GM19395 (cell line): ENCODE data around the gene TNFRSF14.
A peak's percentile ranks its signal among the peaks of the same experiment; 100 is the strongest.

Experiments
- ATAC-seq: cut with Tn5 transposase; IDR thresholded peaks from one replicate; pipeline ENCODE4 v1.9.1; 2021; ENCODE audit warnings: mild to moderate bottlenecking, moderate library complexity; ENCODE audit not compliant: unreplicated experiment

The TNFRSF14 gene

GRCh38 chr1:2523191-2523890, 32.8 kb upstream of the TNFRSF14 start:
- no peak for ATAC-seq

- no peak for ATAC-seq
Measured at GRCh38 chr1:2523891-2524609, 32.1 kb upstream of the TNFRSF14 start.

GRCh38 chr1:2525572-2525919, 30.6 kb upstream of the TNFRSF14 start:
- ATAC-seq: no peak

- ATAC-seq: peak; percentile 78
Measured at GRCh38 chr1:2525920-2526823, 30.0 kb upstream of the TNFRSF14 start, which contains the start of gene PANK4. Gene PANK4, minus strand, starts transcription at chr1:2526596. Its CDS starts 9 bp downstream, at chr1:2526587.

GRCh38 chr1:2526824-2527555, 29.2 kb upstream of the TNFRSF14 start:
- ATAC-seq: peak; percentile 32

GRCh38 chr1:2527556-2527860, 28.7 kb upstream of the TNFRSF14 start:
- ATAC-seq: no peak

- no peak for ATAC-seq
Measured at GRCh38 chr1:2528016-2528415, 28.2 kb upstream of the TNFRSF14 start.

GRCh38 chr1:2528611-2528965, 27.6 kb upstream of the TNFRSF14 start:
- no peak for ATAC-seq

GRCh38 chr1:2528966-2529783, 27.0 kb upstream of the TNFRSF14 start:
- ATAC-seq: no peak

- ATAC-seq: no peak
Measured at GRCh38 chr1:2529784-2530512, 26.2 kb upstream of the TNFRSF14 start, which contains the start of gene HES5. Gene HES5, minus strand, starts transcription at chr1:2530263. Its CDS starts 99 bp downstream, at chr1:2530164.

GRCh38 chr1:2530513-2531361, 25.4 kb upstream of the TNFRSF14 start:
- ATAC-seq: no peak

- ATAC-seq: no peak
Measured at GRCh38 chr1:2532485-2533160, 23.5 kb upstream of the TNFRSF14 start.

GRCh38 chr1:2533365-2533764, 22.8 kb upstream of the TNFRSF14 start:
- ATAC-seq: no peak

GRCh38 chr1:2534315-2534686, 21.9 kb upstream of the TNFRSF14 start:
- ATAC-seq: no peak

GRCh38 chr1:2534687-2535441, 21.3 kb upstream of the TNFRSF14 start:
- no peak for ATAC-seq

- no peak for ATAC-seq
Measured at GRCh38 chr1:2535455-2535854, 20.7 kb upstream of the TNFRSF14 start.

GRCh38 chr1:2535981-2536380, 20.2 kb upstream of the TNFRSF14 start:
- no peak for ATAC-seq
